Activated naive CD8-positive, alpha-beta T cell (primary cell): Measurements from ENCODE around the gene TADA1.
"Not testable (repeated sequence)": the region's sequence is repeated elsewhere in the genome, so short reads cannot be mapped to it uniquely, and the experiment has no call there.

Source experiments
- H3K27ac Mint-ChIP-seq: one replicate; pipeline ENCODE4 v1.8.0; 2021; ENCODE audit warnings: mixed read lengths
- H3K27me3 Mint-ChIP-seq: one replicate; pipeline ENCODE4 v1.8.0; 2021; ENCODE audit warnings: mixed read lengths
- H3K36me3 Mint-ChIP-seq: one replicate; pipeline ENCODE4 v1.8.0; 2021; ENCODE audit warnings: mixed read lengths
- H3K4me1 Mint-ChIP-seq: one replicate; pipeline ENCODE4 v1.8.0; 2021; ENCODE audit warnings: low read depth, mixed read lengths
- H3K4me3 Mint-ChIP-seq: one replicate; pipeline ENCODE4 v1.8.0; 2021; ENCODE audit warnings: mild to moderate bottlenecking, mixed read lengths
- H3K9me3 Mint-ChIP-seq: one replicate; pipeline ENCODE4 v1.8.0; 2021; ENCODE audit warnings: low read depth, mixed read lengths

TADA1 gene

GRCh38 chr1:166843322-166843721 lies 32.7 kb downstream of the TADA1 start:
- H3K4me1 Mint-ChIP-seq, result peaks cover 68% of the 10 kb centered on the region
- H3K27me3 Mint-ChIP-seq, result no peaks in the 10 kb centered on the region
- peaks cover 8% of the 10 kb centered on the region for H3K36me3 Mint-ChIP-seq
- H3K4me3 Mint-ChIP-seq, result no peak overlapping the region
- H3K27ac Mint-ChIP-seq, result no peak overlapping the region
- no peaks in the 10 kb centered on the region for H3K9me3 Mint-ChIP-seq

GRCh38 chr1:166840309-166841274 lies 35.5 kb downstream of the TADA1 start:
- H3K27me3 Mint-ChIP-seq, result no peaks in the 10 kb centered on the region
- peak overlapping the region; percentile 85 for H3K4me3 Mint-ChIP-seq
- H3K9me3 Mint-ChIP-seq, result no peaks in the 10 kb centered on the region
- H3K4me1 Mint-ChIP-seq, result peaks cover 51% of the 10 kb centered on the region
- H3K36me3 Mint-ChIP-seq, result peaks cover 6% of the 10 kb centered on the region
- peak overlapping the region; percentile 80 for H3K27ac Mint-ChIP-seq

DNA sequence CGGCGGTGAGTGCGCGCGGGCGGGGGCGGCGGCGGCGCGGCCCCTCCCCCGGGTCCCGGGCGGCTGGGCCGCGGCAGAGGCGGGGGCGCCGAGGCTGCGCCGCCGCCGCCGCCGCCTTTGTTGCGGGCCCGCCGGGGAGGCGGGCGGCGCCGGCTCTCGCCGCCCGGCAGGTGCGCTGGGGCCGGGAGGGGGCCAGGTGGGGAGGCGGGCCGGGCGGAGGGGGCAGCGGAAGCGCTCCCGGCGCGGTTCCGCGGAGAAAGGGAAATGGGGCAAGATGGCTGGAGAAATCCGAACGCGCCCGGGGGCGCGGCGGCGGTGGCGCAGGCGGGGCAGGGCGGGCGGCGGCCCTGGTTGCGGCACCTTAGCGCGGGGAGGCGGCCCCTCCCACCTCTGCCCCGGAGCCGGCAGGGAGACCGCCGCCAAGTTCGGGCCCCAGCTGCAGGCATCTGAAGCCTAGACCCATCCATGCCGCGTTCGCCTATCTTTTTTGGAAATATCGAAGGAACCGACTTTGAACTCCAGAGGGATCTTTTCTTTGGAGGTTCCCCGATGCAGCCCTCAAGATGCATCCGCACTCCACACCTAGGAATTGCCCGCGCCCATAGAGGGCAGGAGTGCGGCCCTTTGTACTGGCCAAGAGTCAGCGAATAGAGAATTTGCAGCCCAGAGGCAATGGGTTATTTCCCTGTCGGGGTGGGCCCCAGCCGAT lies 36.3 kb downstream of the TADA1 start:
- H3K36me3 Mint-ChIP-seq, result peaks cover 6% of the 10 kb centered on the region

DNA sequence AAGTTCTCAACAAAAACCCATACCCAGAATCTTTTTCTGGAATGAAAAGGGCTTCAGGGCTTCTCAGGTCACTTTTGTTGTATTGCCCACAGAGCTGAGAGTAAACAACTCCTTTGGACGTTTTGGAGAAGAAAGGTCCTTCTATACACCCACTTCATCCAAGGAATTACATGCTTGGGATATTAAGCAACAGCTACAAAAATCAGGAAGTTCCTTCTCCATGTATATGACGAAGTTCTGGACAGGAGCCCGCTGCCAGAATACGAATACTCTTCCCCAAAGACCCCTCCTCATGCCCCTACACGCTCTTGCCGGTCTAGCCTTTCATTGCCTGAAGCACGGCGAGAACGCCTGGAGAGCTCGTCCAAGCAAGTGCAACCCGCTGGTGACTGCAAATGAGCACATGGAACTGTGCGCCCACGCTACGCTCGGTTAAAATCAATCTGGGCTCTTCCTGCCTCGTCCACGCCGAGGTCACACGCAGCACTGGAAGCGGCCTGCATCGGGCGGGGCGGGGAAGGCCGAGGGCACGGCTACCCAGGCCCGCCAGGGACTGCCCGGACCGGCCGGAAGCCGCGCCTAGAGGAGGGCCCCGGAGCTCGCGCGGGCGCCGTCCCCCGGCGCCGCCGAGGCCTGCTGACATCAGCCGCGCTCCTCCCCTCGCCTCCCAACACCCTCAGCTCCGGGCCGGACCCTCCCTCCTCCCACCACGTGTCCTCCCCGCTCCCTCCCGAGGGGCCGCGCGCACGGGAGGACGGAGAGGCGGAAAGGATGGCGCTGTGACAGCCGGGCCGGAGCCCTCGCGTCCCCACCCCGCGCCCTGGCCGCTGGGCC lies 37.1 kb downstream of the TADA1 start, which contains the start of gene POGK:
TSS of gene POGK (plus strand) at position 710 of the 834 bp plus-strand sequence. CDS start 1,482 bp downstream, outside the sequence.
- Mint-ChIP-seq H3K9me3 (no peaks in the 10 kb centered on the region), H3K4me1 (peaks cover 41% of the 10 kb centered on the region)

More for the DNA sequence above, 36.3 kb downstream of the TADA1 start:
- no peaks in the 10 kb centered on the region for H3K27me3 Mint-ChIP-seq
- H3K4me1 Mint-ChIP-seq, result peaks cover 48% of the 10 kb centered on the region
- peak overlapping the region; percentile 80 for H3K27ac Mint-ChIP-seq
- H3K9me3 Mint-ChIP-seq, result no peaks in the 10 kb centered on the region
- peak overlapping the region; percentile 85 for H3K4me3 Mint-ChIP-seq

GRCh38 chr1:166836733-166837132 lies 39.3 kb downstream of the TADA1 start:
- no peak overlapping the region for H3K27ac Mint-ChIP-seq
- H3K9me3 Mint-ChIP-seq, result peaks cover 3% of the 10 kb centered on the region
- no peak overlapping the region for H3K4me3 Mint-ChIP-seq
- peaks cover 3% of the 10 kb centered on the region for H3K36me3 Mint-ChIP-seq
- H3K4me1 Mint-ChIP-seq, result peaks cover 27% of the 10 kb centered on the region
- H3K27me3 Mint-ChIP-seq, result peaks cover 4% of the 10 kb centered on the region

More for the DNA sequence above, 37.1 kb downstream of the TADA1 start, which contains the start of gene POGK:
- H3K27ac Mint-ChIP-seq, result peak within 1 kb of the TSS; percentile 99
- peaks cover 2% of the 10 kb centered on the region for H3K36me3 Mint-ChIP-seq
- no peaks in the 10 kb centered on the region for H3K27me3 Mint-ChIP-seq
- peak within 1 kb of the TSS; percentile 95 for H3K4me3 Mint-ChIP-seq

GRCh38 chr1:166829762-166830161 lies 46.3 kb downstream of the TADA1 start:
- H3K9me3 Mint-ChIP-seq, result peaks cover 17% of the 10 kb centered on the region
- not testable (repeated sequence) for H3K4me1 Mint-ChIP-seq

GRCh38 chr1:166827426-166827825 lies 48.6 kb downstream of the TADA1 start:
- Mint-ChIP-seq H3K9me3 (peaks cover 17% of the 10 kb centered on the region), H3K36me3 (peaks cover 13% of the 10 kb centered on the region), H3K27ac (no peak overlapping the region), H3K4me3 (no peak overlapping the region), H3K27me3 (peaks cover 5% of the 10 kb centered on the region), H3K4me1 (no peaks in the 10 kb centered on the region)

More at GRCh38 chr1:166829762-166830161, 46.3 kb downstream of the TADA1 start:
- H3K4me3 Mint-ChIP-seq, H3K27ac Mint-ChIP-seq, H3K27me3 Mint-ChIP-seq: not testable (repeated sequence)
- peaks cover 13% of the 10 kb centered on the region for H3K36me3 Mint-ChIP-seq

GRCh38 chr1:166822385-166822784 lies 53.7 kb downstream of the TADA1 start:
- Mint-ChIP-seq H3K27me3 (no peaks in the 10 kb centered on the region), H3K27ac (no peak overlapping the region), H3K9me3 (peaks cover 18% of the 10 kb centered on the region)

GRCh38 chr1:166819974-166820373 lies 56.1 kb downstream of the TADA1 start:
- H3K27ac Mint-ChIP-seq, result no peak overlapping the region
- H3K4me1 Mint-ChIP-seq, result no peaks in the 10 kb centered on the region
- H3K9me3 Mint-ChIP-seq, result peaks cover 18% of the 10 kb centered on the region
- peaks cover 14% of the 10 kb centered on the region for H3K36me3 Mint-ChIP-seq
- peaks cover 2% of the 10 kb centered on the region for H3K27me3 Mint-ChIP-seq
- no peak overlapping the region for H3K4me3 Mint-ChIP-seq

More at GRCh38 chr1:166822385-166822784, 53.7 kb downstream of the TADA1 start:
- Mint-ChIP-seq H3K4me3 (no peak overlapping the region), H3K4me1 (no peaks in the 10 kb centered on the region), H3K36me3 (peaks cover 14% of the 10 kb centered on the region)

GRCh38 chr1:166814611-166815010 lies 61.5 kb downstream of the TADA1 start:
- Mint-ChIP-seq H3K4me1 (no peaks in the 10 kb centered on the region), H3K4me3 (no peak overlapping the region), H3K27ac (no peak overlapping the region), H3K27me3 (peaks cover 4% of the 10 kb centered on the region), H3K36me3 (peaks cover 8% of the 10 kb centered on the region), H3K9me3 (peaks cover 10% of the 10 kb centered on the region)

- H3K9me3 Mint-ChIP-seq, result peaks cover 2% of the 10 kb centered on the region
- peaks cover 4% of the 10 kb centered on the region for H3K27me3 Mint-ChIP-seq
- H3K27ac Mint-ChIP-seq, result no peak overlapping the region
- H3K4me1 Mint-ChIP-seq, result no peaks in the 10 kb centered on the region
- H3K36me3 Mint-ChIP-seq, result peaks cover 2% of the 10 kb centered on the region
- H3K4me3 Mint-ChIP-seq, result no peak overlapping the region
Measured at GRCh38 chr1:166813508-166814223, 62.4 kb downstream of the TADA1 start.

GRCh38 chr1:166811691-166812090 lies 64.4 kb downstream of the TADA1 start:
- Mint-ChIP-seq H3K36me3 (no peaks in the 10 kb centered on the region), H3K4me3 (no peak overlapping the region), H3K9me3 (no peaks in the 10 kb centered on the region), H3K27me3 (peaks cover 4% of the 10 kb centered on the region), H3K4me1 (no peaks in the 10 kb centered on the region), H3K27ac (no peak overlapping the region)

DNA sequence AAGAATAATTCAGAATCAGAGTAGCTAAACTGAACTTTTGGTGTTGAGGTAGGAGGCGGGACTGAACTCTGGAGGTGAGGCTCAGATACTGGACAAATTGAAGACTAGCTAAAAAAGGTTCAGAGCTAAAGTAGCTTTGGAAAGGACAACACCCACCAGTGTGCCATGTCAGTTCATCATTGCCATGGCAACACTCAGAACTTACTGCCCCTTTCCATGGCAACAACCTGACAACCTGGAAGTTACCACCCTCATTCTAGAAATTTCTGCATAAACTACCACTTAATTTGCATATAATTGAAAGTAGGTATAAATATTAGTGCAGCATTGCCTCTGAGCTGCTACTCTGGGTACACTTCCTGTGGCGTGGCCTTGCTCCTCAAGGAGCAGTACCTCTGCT lies 67.1 kb downstream of the TADA1 start:
- no peak overlapping the region for H3K4me3 Mint-ChIP-seq
- no peaks in the 10 kb centered on the region for H3K4me1 Mint-ChIP-seq
- no peaks in the 10 kb centered on the region for H3K36me3 Mint-ChIP-seq
- H3K27me3 Mint-ChIP-seq, result peaks cover 2% of the 10 kb centered on the region
- H3K9me3 Mint-ChIP-seq, result no peaks in the 10 kb centered on the region
- H3K27ac Mint-ChIP-seq, result no peak overlapping the region
